ENCODE data around the gene LRP6. TPM values are rescaled to one million over a fixed set of nuclear protein-coding genes. Genes with fewer than 3 reads are reported as not detected.
"Not testable (repeated sequence)": the region's sequence is repeated elsewhere in the genome, so short reads cannot be mapped to it uniquely, and the experiment has no call there.

The LRP6 gene
- under 1 TPM; 0.10 to 0.59 TPM for total RNA-seq

DNA sequence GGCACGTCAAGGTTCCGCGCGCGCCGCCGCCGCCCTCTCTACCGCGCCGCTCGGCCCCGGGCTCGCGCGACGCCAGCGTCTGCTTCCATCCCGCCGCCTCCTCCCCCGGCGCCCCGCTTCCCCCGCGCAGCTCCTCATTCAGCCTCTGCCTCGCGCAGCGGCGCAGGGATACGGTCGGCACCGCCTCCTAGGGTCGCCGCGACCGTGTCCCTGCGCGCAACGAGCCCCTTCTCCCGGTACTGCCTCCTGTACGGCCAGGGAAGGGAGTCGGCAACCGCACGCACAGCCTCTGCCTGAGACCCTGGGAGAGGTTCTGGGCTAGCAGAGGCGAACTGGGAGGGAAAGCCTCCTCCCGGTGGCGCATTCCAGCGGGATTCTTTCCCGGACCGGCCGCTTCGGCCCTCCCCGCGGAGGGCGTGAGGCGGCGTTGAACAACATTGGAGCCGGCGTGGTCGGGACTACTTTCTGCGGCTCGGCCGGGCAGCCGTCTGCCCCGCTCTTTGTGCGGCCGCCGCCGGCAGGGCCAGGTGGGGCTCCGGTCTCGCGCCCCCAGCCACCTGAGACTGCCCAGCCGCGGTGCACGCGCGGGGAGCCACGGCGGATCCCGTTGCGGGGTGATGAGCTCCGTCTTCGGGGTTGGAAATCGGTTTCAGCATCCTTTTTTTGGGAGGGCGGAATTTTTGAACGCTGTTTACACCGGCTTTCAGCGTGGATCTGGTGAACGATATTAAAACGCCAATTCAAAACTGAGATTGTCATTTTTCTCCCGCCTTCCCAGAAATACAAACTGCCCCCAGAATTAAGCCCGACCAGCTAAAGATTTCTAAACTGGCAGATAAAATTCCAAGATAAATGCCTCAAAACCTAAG, at the start of gene LRP6:
Gene LRP6, minus strand, starts transcription at position 172 of the 869 bp plus-strand sequence. CDS start 309 bp downstream, outside the sequence.
- Mint-ChIP-seq H3K9me3 (no peaks in the 10 kb centered on the region), H3K4me3 (peak within 1 kb of the TSS; percentile 73), H3K27me3 (peaks cover 36 to 50% of the 10 kb centered on the region in 2 donors), H3K27ac (no peak within 1 kb of the TSS), H3K4me1 (ENCODE audit: low read depth in 2 of 2) (peaks cover 11 to 16% of the 10 kb centered on the region in 2 donors), H3K36me3 (no peaks in the 10 kb centered on the region)
- ATAC-seq (peak; percentile 89 to 93), DNase-seq (ENCODE audit: low spot score) (peak; percentile 68)

GRCh38 chr12:12315838-12316237, 49.0 kb upstream of the LRP6 start:
- Mint-ChIP-seq H3K27ac (no peak overlapping the region), H3K9me3 (no peaks in the 10 kb centered on the region), H3K4me1 (ENCODE audit: low read depth in 2 of 2) (no peaks in the 10 kb centered on the region), H3K36me3 (no peaks in the 10 kb centered on the region), H3K27me3 (peaks cover 5 to 7% of the 10 kb centered on the region in 2 donors), H3K4me3 (no peak overlapping the region)
- ATAC-seq (no peak), DNase-seq (ENCODE audit: low spot score) (no peak)

GRCh38 chr12:12310695-12311094, 43.9 kb upstream of the LRP6 start:
- ATAC-seq; H3K36me3 Mint-ChIP-seq; H3K9me3 Mint-ChIP-seq; H3K4me3 Mint-ChIP-seq; H3K27me3 Mint-ChIP-seq; DNase-seq (ENCODE audit: low spot score); H3K27ac Mint-ChIP-seq; H3K4me1 Mint-ChIP-seq (ENCODE audit: low read depth in 2 of 2): not testable (repeated sequence)

DNA sequence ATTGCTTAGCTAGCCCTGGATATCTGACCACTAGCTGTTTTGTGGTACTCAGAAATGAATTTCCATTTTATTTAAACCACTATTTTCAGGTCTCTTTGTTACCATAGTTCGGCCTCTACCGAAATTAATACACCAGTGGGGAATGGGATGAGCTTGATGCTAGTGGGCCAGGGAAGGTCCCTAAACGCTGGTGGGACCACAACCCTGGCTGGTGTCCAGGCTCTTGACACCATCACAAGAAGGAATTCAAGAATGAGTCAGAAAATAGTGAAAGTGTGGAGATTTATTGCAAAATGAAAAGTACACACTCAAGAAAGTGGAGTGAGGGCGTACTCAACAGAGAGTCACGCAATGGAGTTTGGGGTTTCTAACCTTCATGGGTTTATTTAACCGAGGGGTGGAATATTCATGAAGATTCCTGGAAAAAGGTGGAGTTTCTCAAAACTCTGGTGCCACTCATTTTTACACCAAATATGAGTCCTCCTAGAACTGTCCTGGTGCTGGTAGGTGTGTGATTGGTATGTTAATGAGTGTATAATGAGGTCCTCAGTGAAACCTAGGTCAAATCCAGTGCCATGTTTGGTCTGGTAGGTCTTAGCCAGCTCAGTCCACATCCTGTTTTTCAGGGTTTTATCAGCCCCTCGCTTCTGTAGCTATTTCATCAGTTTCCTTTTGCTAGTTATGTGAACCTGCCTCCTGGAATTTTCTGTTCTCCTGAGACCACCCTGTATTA, 38.9 kb upstream of the LRP6 start:
- no peaks in the 10 kb centered on the region for H3K36me3 Mint-ChIP-seq
- no peak for DNase-seq (ENCODE audit: low spot score)
- ATAC-seq, result peak in 1 of 2 donors; percentile 78
- peaks cover 16 to 29% of the 10 kb centered on the region in 2 donors for H3K27me3 Mint-ChIP-seq
- no peak overlapping the region for H3K4me3 Mint-ChIP-seq
- H3K27ac Mint-ChIP-seq, result no peak overlapping the region
- H3K9me3 Mint-ChIP-seq, result no peaks in the 10 kb centered on the region
- peaks cover 0 to 5% of the 10 kb centered on the region in 2 donors for H3K4me1 Mint-ChIP-seq (ENCODE audit: low read depth in 2 of 2)

DNA sequence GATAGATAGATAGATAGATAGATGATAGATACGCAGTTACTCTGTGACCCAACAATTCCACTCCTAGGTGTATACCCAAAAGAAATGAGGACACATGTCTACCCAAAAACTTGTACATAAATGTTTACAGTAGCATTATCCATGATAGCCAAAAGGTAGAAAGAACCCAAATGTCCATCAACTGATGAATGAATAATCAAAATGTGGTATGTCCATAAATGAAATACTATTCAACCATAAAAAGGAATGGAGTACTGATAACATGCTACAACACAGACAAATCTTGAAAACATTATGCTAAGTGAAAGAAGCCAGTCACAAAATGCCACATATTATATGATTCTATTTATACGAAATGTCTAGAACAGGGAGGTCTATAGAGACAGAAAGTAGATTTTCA, 36.1 kb upstream of the LRP6 start:
- Mint-ChIP-seq H3K9me3 (no peaks in the 10 kb centered on the region), H3K36me3 (no peaks in the 10 kb centered on the region), H3K27me3 (peaks cover 19 to 29% of the 10 kb centered on the region in 2 donors), H3K27ac (no peak overlapping the region), H3K4me1 (ENCODE audit: low read depth in 2 of 2) (peaks cover 0 to 5% of the 10 kb centered on the region in 2 donors), H3K4me3 (no peak overlapping the region)
- no peak for ATAC-seq
- DNase-seq (ENCODE audit: low spot score), result no peak

DNA sequence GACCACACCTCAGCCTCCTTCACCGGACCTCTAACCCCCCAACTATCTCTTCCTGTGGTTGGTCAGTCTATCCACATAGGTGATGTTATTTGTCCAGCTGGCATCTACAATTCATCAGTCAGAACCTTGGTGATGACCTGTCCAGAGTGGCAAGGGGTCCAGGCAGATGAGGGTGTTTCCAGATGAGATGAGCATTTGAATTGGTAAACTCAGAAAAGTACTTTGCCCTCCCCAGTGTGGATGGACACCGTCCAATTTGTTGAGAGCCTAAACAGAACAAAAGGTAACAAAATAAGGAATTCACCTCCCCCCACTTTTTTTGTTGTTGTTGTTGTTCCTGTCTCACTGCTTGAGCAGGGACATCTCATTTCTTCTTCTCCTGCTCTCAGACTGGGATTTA, 34.3 kb upstream of the LRP6 start:
- DNase-seq (ENCODE audit: low spot score) (no peak), ATAC-seq (no peak)
- H3K27ac Mint-ChIP-seq, result no peak overlapping the region

GRCh38 chr12:12297201-12297830, 30.5 kb upstream of the LRP6 start:
- H3K27ac Mint-ChIP-seq, result no peak overlapping the region
- no peaks in the 10 kb centered on the region for H3K9me3 Mint-ChIP-seq
- H3K36me3 Mint-ChIP-seq, result no peaks in the 10 kb centered on the region
- DNase-seq (ENCODE audit: low spot score) (no peak), ATAC-seq (no peak)
- no peaks in the 10 kb centered on the region for H3K4me1 Mint-ChIP-seq (ENCODE audit: low read depth in 2 of 2)
- H3K27me3 Mint-ChIP-seq, result peaks cover 26 to 47% of the 10 kb centered on the region in 2 donors
- no peak overlapping the region for H3K4me3 Mint-ChIP-seq

More for the DNA sequence above, 34.3 kb upstream of the LRP6 start:
- Mint-ChIP-seq H3K4me1 (ENCODE audit: low read depth in 2 of 2) (peaks cover 0 to 5% of the 10 kb centered on the region in 2 donors), H3K36me3 (no peaks in the 10 kb centered on the region), H3K4me3 (no peak overlapping the region), H3K9me3 (no peaks in the 10 kb centered on the region), H3K27me3 (peaks cover 19 to 39% of the 10 kb centered on the region in 2 donors)

GRCh38 chr12:12294215-12295005, 27.6 kb upstream of the LRP6 start:
- H3K4me3 Mint-ChIP-seq, result no peak overlapping the region
- H3K27ac Mint-ChIP-seq, result no peak overlapping the region
- no peaks in the 10 kb centered on the region for H3K9me3 Mint-ChIP-seq
- DNase-seq (ENCODE audit: low spot score) (no peak), ATAC-seq (no peak)
- H3K4me1 Mint-ChIP-seq (ENCODE audit: low read depth in 2 of 2), result no peaks in the 10 kb centered on the region
- peaks cover 20 to 44% of the 10 kb centered on the region in 2 donors for H3K27me3 Mint-ChIP-seq
- H3K36me3 Mint-ChIP-seq, result no peaks in the 10 kb centered on the region

DNA sequence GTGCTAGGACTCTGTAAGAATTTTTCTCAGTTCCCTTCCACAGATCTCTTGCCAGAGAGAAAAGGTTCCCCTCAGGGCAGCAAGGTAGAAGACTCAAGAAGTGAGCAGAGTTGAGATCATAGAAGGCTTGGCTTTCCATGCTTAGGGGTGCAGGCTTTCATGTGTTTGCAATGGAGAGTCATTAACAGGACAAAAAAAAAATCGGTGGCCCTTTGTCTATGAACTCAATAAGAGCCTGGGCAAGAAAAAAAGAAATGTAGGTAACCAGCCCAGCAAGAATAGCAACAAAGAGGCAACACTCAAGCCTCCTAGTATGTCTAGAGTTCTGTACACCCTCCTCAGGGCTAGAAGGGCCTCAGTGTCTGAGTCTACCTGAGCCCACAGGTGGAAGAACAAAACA, 23.4 kb upstream of the LRP6 start:
- H3K36me3 Mint-ChIP-seq, result no peaks in the 10 kb centered on the region
- H3K9me3 Mint-ChIP-seq, result no peaks in the 10 kb centered on the region
- H3K4me1 Mint-ChIP-seq (ENCODE audit: low read depth in 2 of 2), result no peaks in the 10 kb centered on the region
- ATAC-seq (no peak), DNase-seq (ENCODE audit: low spot score) (no peak)
- no peak overlapping the region for H3K27ac Mint-ChIP-seq
- H3K27me3 Mint-ChIP-seq, result peaks cover 15 to 34% of the 10 kb centered on the region in 2 donors
- no peak overlapping the region for H3K4me3 Mint-ChIP-seq

- Mint-ChIP-seq H3K4me3 (no peak overlapping the region), H3K36me3 (no peaks in the 10 kb centered on the region), H3K27ac (no peak overlapping the region), H3K27me3 (peaks cover 18 to 41% of the 10 kb centered on the region in 2 donors), H3K4me1 (ENCODE audit: low read depth in 2 of 2) (no peaks in the 10 kb centered on the region), H3K9me3 (no peaks in the 10 kb centered on the region)
- DNase-seq (ENCODE audit: low spot score), result no peak
- no peak for ATAC-seq
Observed at GRCh38 chr12:12286441-12286840, 19.6 kb upstream of the LRP6 start.

GRCh38 chr12:12282761-12283425, 16.0 kb upstream of the LRP6 start:
- no peaks in the 10 kb centered on the region for H3K9me3 Mint-ChIP-seq
- DNase-seq (ENCODE audit: low spot score), result no peak
- no peak overlapping the region for H3K27ac Mint-ChIP-seq
- H3K36me3 Mint-ChIP-seq, result no peaks in the 10 kb centered on the region
- H3K4me3 Mint-ChIP-seq, result no peak overlapping the region
- no peak for ATAC-seq
- H3K27me3 Mint-ChIP-seq, result peaks cover 34 to 36% of the 10 kb centered on the region in 2 donors
- no peaks in the 10 kb centered on the region for H3K4me1 Mint-ChIP-seq (ENCODE audit: low read depth in 2 of 2)

GRCh38 chr12:12282202-12282601, 15.4 kb upstream of the LRP6 start:
- Mint-ChIP-seq H3K27me3 (peaks cover 32 to 38% of the 10 kb centered on the region in 2 donors), H3K4me3 (no peak overlapping the region), H3K27ac (no peak overlapping the region), H3K9me3 (no peaks in the 10 kb centered on the region), H3K4me1 (ENCODE audit: low read depth in 2 of 2) (no peaks in the 10 kb centered on the region), H3K36me3 (no peaks in the 10 kb centered on the region)
- DNase-seq (ENCODE audit: low spot score) (no peak), ATAC-seq (no peak)

DNA sequence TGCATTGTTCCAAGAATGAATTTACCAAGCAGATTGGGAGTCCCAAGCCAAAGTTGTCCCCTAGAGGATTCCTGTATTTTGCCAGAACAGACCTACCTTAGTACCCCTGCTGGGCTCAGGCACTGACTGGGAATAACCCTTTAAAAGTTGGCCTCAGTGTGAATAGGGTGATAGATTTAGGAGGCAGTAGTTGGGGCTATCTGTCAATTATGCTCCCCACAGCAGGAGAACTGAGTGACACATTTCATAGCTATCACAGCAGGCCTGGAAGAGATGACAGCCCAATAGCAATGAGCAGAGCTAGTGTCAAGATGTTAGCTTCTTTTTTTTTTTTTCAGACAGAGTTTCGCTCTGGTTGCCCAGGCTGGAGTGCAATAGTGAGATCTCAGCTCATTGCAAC, 14.3 kb upstream of the LRP6 start:
- Mint-ChIP-seq H3K36me3 (no peaks in the 10 kb centered on the region), H3K4me3 (no peak overlapping the region), H3K27ac (no peak overlapping the region), H3K9me3 (no peaks in the 10 kb centered on the region), H3K27me3 (peaks cover 32 to 38% of the 10 kb centered on the region in 2 donors), H3K4me1 (ENCODE audit: low read depth in 2 of 2) (no peaks in the 10 kb centered on the region)
- DNase-seq (ENCODE audit: low spot score) (no peak), ATAC-seq (no peak)
